BJ (cell line): ENCODE results near the gene RORC. TPM values are rescaled to one million over a fixed set of nuclear protein-coding genes. Genes with fewer than 3 reads are reported as not detected.

Experiments
- CTCF ChIA-PET: fragments of 350-600 bp; formaldehyde crosslinking; extraction: SDS; loops from one replicate; lab custom pipeline; 2021; ENCODE audit warnings: antibody characterized with exemption, inconsistent platforms; lab: Yijun Ruan, JAX
- POLR2A ChIA-PET: fragments of 300-600 bp; sonication (Branson Sonifier 250); formaldehyde crosslinking; extraction: SDS; loops from one replicate; lab custom pipeline; 2021; ENCODE audit warnings: antibody characterized with exemption; lab: Charles Lee
- DNase-seq: peaks from one replicate; pipeline ENCODE4 v3.0.0-alpha.2; 2011; ENCODE audit warnings: low read depth
- H3K27me3 ChIP-seq: 2 replicates; pipeline ENCODE4 v1.6.0; 2011; ENCODE audit warnings: low read length; ENCODE audit not compliant: control insufficient read depth, insufficient read depth
- H3K36me3 ChIP-seq: 2 replicates; pipeline ENCODE4 v1.5.1; 2011; ENCODE audit warnings: low read length; ENCODE audit not compliant: control insufficient read depth, insufficient read depth
- H3K4me3 ChIP-seq: 2 replicates; pipeline ENCODE4 v1.5.1; 2011; ENCODE audit warnings: low read depth, mild to moderate bottlenecking, control low read depth, low read length
- polyA plus RNA-seq: library from polyadenylated mRNA; depleted of rRNA; stranded (reverse); fragments of >200 nt; gene quantifications from 2 replicates; pipeline ENCODE4 v1.2.3, GENCODE V29; 2011
- TF ChIP-seq, protein P1 (sequence below): IDR thresholded peaks from 2 replicates; pipeline ENCODE4 v1.5.1; 2011; ENCODE audit warnings: low read depth, mild to moderate bottlenecking, control low read depth, inconsistent platforms, low read length, moderate library complexity; ENCODE audit not compliant: insufficient read depth

RORC gene
- polyA plus RNA-seq, 1 experiment, result not detected

DNA sequence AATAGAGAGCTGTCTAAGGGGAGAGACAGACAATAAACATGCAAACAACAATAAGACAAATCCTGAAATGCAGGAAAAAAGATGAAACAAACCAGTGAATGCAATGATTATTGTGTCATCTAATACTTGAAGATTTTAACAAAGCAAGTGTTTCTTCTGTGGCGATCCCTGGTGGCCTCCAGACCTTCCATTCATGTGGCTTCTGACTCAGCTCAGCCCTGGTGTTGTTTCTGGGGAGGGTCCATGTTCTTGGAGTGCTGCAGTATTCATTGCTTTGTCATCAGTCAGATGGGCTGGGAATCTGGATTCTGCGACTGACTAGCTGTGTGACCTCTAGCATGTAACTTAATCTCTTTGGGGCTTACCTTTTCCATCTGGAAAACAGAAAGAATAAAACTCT, 9.5 kb upstream of the RORC start:
- TF ChIP-seq, protein P1, sequence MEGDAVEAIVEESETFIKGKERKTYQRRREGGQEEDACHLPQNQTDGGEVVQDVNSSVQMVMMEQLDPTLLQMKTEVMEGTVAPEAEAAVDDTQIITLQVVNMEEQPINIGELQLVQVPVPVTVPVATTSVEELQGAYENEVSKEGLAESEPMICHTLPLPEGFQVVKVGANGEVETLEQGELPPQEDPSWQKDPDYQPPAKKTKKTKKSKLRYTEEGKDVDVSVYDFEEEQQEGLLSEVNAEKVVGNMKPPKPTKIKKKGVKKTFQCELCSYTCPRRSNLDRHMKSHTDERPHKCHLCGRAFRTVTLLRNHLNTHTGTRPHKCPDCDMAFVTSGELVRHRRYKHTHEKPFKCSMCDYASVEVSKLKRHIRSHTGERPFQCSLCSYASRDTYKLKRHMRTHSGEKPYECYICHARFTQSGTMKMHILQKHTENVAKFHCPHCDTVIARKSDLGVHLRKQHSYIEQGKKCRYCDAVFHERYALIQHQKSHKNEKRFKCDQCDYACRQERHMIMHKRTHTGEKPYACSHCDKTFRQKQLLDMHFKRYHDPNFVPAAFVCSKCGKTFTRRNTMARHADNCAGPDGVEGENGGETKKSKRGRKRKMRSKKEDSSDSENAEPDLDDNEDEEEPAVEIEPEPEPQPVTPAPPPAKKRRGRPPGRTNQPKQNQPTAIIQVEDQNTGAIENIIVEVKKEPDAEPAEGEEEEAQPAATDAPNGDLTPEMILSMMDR, result no peak
- ChIA-PET POLR2A (no interaction called here), CTCF (no interaction called here)
- peaks cover 27% of the 10 kb centered on the region for H3K27me3 ChIP-seq
- no peaks in the 10 kb centered on the region for H3K36me3 ChIP-seq
- no peak for DNase-seq
- no peak overlapping the region for H3K4me3 ChIP-seq

DNA sequence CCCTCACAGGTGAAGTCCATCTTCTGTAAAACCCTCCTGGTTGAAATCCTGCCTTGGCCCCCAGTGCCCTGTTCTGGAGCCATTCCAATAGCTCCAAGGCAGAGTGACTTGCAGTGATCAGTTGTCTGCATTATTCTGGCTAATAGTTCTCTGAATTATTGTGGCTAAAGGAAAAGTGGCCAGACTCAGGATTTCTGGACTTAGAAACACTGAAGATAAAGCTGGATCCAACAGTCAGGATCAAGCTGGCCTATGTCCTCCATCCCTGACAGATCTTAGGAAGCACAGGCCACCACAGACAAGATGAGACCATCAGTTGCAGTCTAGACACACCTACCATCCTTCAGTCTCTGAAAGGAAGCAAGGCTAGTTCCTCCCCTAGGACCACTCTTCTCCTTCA, 8.8 kb upstream of the RORC start:
- Histone ChIP-seq H3K27me3 (peaks cover 26% of the 10 kb centered on the region), H3K4me3 (no peak overlapping the region), H3K36me3 (no peaks in the 10 kb centered on the region)
- ChIA-PET CTCF (no interaction called here), POLR2A (no interaction called here)
- TF ChIP-seq, protein P1, result no peak
- no peak for DNase-seq

DNA sequence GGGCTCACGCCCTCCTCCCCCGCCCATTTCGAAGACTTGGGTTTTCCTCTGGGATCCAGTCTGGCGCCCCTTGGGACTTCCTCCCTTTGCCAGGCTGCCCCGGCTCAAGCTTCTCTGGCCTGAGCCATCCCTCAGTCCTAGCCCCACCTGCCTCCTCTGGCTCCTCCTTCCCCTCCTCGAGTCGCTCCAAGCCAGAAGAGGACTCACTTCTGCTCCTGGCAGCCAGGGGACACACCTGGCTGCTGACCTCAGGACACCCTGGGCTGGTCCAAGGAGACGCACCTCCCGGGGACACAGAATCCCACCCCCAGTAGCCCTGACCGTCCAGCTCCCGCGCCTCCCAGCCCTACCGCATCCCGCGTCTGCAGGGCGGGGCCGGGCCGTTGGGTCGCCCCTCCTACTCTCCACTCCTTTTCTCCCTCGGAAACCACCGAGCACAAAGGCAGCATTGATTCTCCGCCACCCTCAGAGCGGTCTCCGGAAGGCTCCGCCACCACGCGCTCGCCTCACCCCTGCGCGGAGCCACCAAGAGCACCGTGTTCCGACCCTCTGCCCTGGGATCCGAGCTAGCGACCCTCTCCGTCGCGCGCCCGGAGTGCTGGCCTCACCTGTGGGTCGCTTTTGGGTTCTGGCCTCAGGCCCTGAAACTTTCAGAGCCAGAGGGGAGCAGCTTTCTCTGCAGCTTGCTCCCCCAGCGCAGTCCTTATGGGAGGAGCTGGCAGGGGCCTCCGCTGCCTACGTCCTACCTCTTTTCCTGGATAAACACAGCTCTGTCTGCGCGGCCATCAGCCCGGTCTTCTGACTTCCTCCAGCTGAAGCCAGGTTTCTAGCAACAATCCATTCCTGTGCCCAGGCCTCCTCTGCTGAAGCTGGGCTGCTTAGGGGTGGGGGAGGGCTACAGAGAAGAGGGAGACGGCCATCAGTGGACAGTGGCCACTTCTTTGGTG, 8.1 kb upstream of the RORC start, which contains the start of gene C2CD4D:
Gene C2CD4D (minus strand): TSS at position 364 of the 947 bp plus-strand sequence. CDS start 831 bp downstream, outside the sequence.
- Histone ChIP-seq H3K4me3 (0 out of 2 replicates have a peak within 1 kb of the TSS, but pooled peaks have one; percentile 8), H3K27me3 (peaks cover 22% of the 10 kb centered on the region), H3K36me3 (no peaks in the 10 kb centered on the region)
- TF ChIP-seq, protein P1, result no peak
- DNase-seq, result no peak
- CTCF ChIA-PET, result no interaction called here
- POLR2A ChIA-PET, result no interaction called here

DNA sequence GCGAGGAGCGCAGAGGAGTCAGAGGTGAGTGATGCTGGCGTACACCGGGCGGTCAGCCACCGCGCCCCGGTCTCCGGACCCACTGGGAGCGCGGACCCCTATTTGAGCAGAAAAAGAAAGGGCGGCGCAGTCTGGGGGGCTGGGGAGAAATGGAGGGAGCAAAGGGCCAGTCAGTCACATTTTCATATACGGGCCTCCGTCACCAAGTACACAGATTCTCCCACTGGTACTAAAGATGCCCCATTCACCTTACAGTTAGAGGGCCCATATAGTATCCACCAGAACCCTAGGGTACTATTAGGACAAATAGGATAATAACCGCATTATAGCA, 7.4 kb upstream of the RORC start:
- DNase-seq, result no peak
- no peaks in the 10 kb centered on the region for H3K36me3 ChIP-seq
- H3K4me3 ChIP-seq, result no peak overlapping the region
- H3K27me3 ChIP-seq, result peaks cover 22% of the 10 kb centered on the region
- ChIA-PET POLR2A (no interaction called here), CTCF (no interaction called here)
- TF ChIP-seq, protein P1, result no peak

DNA sequence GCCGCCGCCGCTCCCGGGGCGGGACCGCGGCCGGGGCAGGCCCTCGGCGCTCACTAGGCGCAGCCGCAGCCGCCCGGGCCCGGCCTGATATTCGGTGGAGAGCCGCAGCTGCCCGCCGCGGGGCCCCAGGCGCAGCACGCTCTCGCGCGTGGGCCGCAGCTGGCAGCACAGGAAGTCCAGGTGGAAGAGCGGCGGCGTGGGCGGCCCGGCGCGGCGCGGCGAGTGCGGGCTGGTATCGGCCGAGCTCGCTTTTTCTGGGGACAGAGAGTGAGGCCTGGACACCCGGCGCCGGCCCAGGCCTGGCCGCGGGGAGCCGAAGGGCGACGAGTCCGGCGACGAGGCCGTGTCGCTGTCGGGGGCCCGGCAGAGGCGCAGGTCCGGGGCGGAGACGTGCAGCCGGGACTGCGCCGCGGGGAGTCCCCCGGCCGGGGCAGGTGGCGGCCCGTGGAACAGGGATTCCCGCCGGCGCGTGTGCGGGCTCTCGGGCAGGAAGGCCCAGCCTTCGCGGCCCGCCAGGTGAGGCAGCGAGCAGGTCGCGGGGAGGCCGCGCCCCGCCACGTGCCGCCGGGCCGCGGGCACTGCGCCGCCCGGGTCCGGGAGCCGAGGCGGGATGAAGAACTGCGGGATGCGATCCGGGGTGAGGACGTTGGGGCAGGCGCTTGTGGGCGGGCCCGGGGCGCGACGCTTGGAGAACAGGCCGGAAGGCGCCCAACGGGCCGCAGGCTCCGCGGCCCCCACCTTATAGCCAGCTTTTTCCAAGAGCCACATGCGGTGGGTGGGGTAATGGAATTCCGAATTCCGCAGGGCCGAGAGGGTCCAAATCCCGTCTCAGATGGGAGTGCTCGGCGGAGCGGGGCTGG, 6.8 kb upstream of the RORC start:
- POLR2A ChIA-PET, result no interaction called here

More for the DNA sequence above, 6.8 kb upstream of the RORC start:
- Histone ChIP-seq H3K4me3 (peak overlapping the region; percentile 27; the same call in 1 of the 2 replicates), H3K36me3 (no peaks in the 10 kb centered on the region), H3K27me3 (peaks cover 24% of the 10 kb centered on the region)
- DNase-seq, result no peak
- TF ChIP-seq, protein P1, result no peak
- CTCF ChIA-PET, result no interaction called here
